Measurements from ENCODE around the gene GSDME.

GSDME gene

GRCh38 chr7:24769014-24769830 lies 12.0 kb upstream of the GSDME start:
- DNase-seq: no peak

GRCh38 chr7:24767878-24768569 lies 10.8 kb upstream of the GSDME start:
- DNase-seq: no peak

GRCh38 chr7:24764972-24765744 lies 7.9 kb upstream of the GSDME start:
- no peak for DNase-seq

- DNase-seq: no peak
Observed at GRCh38 chr7:24764011-24764410, 6.7 kb upstream of the GSDME start.

- no peak for DNase-seq
Observed at GRCh38 chr7:24763303-24763901, 6.1 kb upstream of the GSDME start.

- DNase-seq: no peak
Observed at GRCh38 chr7:24762771-24763170, 5.5 kb upstream of the GSDME start.

- DNase-seq: no peak
Observed at GRCh38 chr7:24760968-24761367, 3.7 kb upstream of the GSDME start.

- peak; percentile 53 to 62 for DNase-seq
Observed at GRCh38 chr7:24756545-24757352, 515 bp downstream of the GSDME start.

GRCh38 chr7:24755541-24756407 lies 1.5 kb downstream of the GSDME start:
- peak; percentile 36 to 51 for DNase-seq

GRCh38 chr7:24754906-24755506 lies 2.3 kb downstream of the GSDME start:
- no peak for DNase-seq

GRCh38 chr7:24752073-24752800 lies 5.0 kb downstream of the GSDME start:
- DNase-seq: no peak

- DNase-seq: no peak
Observed at GRCh38 chr7:24751484-24751883, 5.8 kb downstream of the GSDME start.

GRCh38 chr7:24750441-24751055 lies 6.7 kb downstream of the GSDME start:
- no peak for DNase-seq

GRCh38 chr7:24748521-24748920 lies 8.7 kb downstream of the GSDME start:
- no peak for DNase-seq

GRCh38 chr7:24745355-24745754 lies 11.9 kb downstream of the GSDME start:
- no peak for DNase-seq

GRCh38 chr7:24743471-24743870 lies 13.8 kb downstream of the GSDME start:
- DNase-seq: no peak

GRCh38 chr7:24742506-24743162 lies 14.6 kb downstream of the GSDME start:
- DNase-seq: no peak

- DNase-seq: no peak
Observed at GRCh38 chr7:24741679-24742505, 15.4 kb downstream of the GSDME start.
